Left ventricle myocardium inferior (tissue), 1 donor: ENCODE data around the gene ZNF423. TPM values are rescaled to one million over a fixed set of nuclear protein-coding genes. Genes with fewer than 3 reads are reported as not detected.

Experiments
- DNase-seq: peaks from one replicate; pipeline ENCODE4 v3.0.0-alpha.2; 2020
- H3K27ac ChIP-seq: fragments of 200-600 bp; replicated peaks from 2 replicates; pipeline ENCODE4 v1.8.0; 2021
- H3K27me3 ChIP-seq: fragments of 200-600 bp; 2 replicates; pipeline ENCODE4 v1.8.0; 2021; ENCODE audit warnings: low read depth
- H3K36me3 ChIP-seq: fragments of 200-600 bp; 2 replicates; pipeline ENCODE4 v1.8.0; 2021
- H3K4me1 ChIP-seq: fragments of 200-600 bp; 2 replicates; pipeline ENCODE4 v1.8.0; 2021
- H3K4me3 ChIP-seq: fragments of 200-600 bp; 2 replicates; pipeline ENCODE4 v1.8.0; 2021; ENCODE audit warnings: mild to moderate bottlenecking, moderate library complexity
- H3K9me3 ChIP-seq: fragments of 200-600 bp; replicated peaks from 2 replicates; pipeline ENCODE4 v1.8.0; 2021
- intact Hi-C: fragments of 100-400 bp; cut with micrococcal nuclease; formaldehyde crosslinking; loops from one replicate; pipeline ENCODE4 v1.11.0; 2022
- total RNA-seq: library from RNA; stranded (reverse); fragmentation: NEBNext Ultra II Directional; extraction: Animal tissue kit (Norgen Biotek cat#: 25700); gene quantifications from one replicate; pipeline ENCODE4 v1.2.1, GENCODE V29; 2021
- TF ChIP-seq, protein P1 (sequence below): fragments of 200-600 bp; IDR thresholded peaks from 2 replicates; pipeline ENCODE4 v1.8.0; 2021; ENCODE audit warnings: antibody characterized with exemption, mild to moderate bottlenecking, borderline replicate concordance
- donor health status: DM: no; HTN: yes; CAD: no; lungs with severe emphysema.

ZNF423 gene
- total RNA-seq, 1 donor from 2014 or later, result 8.6 TPM

- H3K4me3 ChIP-seq, result peak overlapping the region; percentile 87
- intact Hi-C loops, result loop anchor here (10.0 kb wide), 1 partner anchor 82 kb away; no protein-coding TSS in a partner anchor
- TF ChIP-seq, protein P1, sequence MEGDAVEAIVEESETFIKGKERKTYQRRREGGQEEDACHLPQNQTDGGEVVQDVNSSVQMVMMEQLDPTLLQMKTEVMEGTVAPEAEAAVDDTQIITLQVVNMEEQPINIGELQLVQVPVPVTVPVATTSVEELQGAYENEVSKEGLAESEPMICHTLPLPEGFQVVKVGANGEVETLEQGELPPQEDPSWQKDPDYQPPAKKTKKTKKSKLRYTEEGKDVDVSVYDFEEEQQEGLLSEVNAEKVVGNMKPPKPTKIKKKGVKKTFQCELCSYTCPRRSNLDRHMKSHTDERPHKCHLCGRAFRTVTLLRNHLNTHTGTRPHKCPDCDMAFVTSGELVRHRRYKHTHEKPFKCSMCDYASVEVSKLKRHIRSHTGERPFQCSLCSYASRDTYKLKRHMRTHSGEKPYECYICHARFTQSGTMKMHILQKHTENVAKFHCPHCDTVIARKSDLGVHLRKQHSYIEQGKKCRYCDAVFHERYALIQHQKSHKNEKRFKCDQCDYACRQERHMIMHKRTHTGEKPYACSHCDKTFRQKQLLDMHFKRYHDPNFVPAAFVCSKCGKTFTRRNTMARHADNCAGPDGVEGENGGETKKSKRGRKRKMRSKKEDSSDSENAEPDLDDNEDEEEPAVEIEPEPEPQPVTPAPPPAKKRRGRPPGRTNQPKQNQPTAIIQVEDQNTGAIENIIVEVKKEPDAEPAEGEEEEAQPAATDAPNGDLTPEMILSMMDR, result no peak
- peaks cover 59% of the 10 kb centered on the region for H3K4me1 ChIP-seq
- H3K27ac ChIP-seq, result peak overlapping the region; percentile 97
- no peaks in the 10 kb centered on the region for H3K36me3 ChIP-seq
- H3K9me3 ChIP-seq, result no peaks in the 10 kb centered on the region
- peaks cover 5% of the 10 kb centered on the region for H3K27me3 ChIP-seq
- DNase-seq, result peak; percentile 81
These were observed 889 bp upstream of the ZNF423 start for GRCh38 chr16:49856672-49857330.

DNA sequence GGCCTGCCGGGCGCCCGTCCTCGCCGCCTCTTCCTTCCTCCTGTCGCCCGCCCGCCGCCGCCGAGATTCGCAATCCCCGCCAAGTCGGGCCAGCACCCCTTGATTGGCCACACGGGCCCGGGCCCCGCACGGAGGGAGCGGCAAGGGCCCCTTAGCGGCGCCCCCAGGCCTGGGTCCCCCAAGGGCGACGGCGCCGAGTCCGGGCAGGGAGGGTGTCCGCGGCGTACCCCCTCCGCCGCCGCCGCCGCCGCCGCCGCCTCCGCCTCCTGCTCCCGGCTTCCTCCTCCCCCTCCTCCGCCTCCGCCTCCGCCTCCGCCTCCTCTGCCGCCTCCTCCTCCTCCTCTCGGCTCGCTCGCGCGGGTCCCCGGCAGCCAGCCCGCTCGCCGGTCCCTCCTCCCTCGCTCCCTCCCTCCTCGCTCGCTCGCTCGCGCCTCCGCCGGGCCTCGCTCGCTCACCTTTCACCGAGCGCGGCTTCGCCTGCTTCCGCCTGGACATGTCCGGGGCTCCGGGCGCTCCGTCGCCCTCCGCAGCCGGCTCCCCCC is 561 bp downstream of the ZNF423 start:
- Histone ChIP-seq H3K9me3 (no peaks in the 10 kb centered on the region), H3K36me3 (no peaks in the 10 kb centered on the region), H3K4me1 (peaks cover 73% of the 10 kb centered on the region), H3K27me3 (peaks cover 5% of the 10 kb centered on the region), H3K27ac (peak overlapping the region; percentile 97), H3K4me3 (peak overlapping the region; percentile 87)
- TF ChIP-seq, protein P1, result no peak
- intact Hi-C loops, result loop anchor here (10.0 kb wide), 1 partner anchor 81 kb away; no protein-coding TSS in a partner anchor
- DNase-seq, result peak; percentile 90

DNA sequence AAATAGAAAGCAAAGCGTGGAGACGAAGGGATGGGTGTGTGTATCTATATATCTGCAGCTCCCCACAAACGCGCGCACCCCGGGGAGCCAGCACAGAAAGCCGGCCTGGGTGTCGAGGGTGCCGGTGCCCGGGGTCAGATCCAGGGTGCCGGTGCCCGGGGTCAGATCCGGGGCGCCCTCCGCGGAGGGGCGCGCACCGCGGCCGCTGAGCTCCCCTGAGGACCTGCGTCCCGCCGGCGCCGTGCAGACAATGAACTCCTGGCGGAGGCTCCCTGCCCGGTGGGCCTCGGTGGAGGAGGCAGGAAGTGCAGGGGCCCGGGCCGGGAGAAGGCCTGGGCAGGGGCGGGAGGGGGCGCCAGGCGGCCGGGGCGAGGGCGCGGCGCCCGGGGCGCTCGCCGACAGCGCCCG is 1.1 kb downstream of the ZNF423 start:
- intact Hi-C loops, result loop anchor here (10.0 kb wide), 1 partner anchor 80 kb away; no protein-coding TSS in a partner anchor
- TF ChIP-seq, protein P1, result no peak
- DNase-seq, result peak; percentile 53
- H3K27me3 ChIP-seq, result peaks cover 5% of the 10 kb centered on the region
- H3K4me1 ChIP-seq, result peaks cover 78% of the 10 kb centered on the region
- H3K4me3 ChIP-seq, result peak overlapping the region; percentile 87
- no peaks in the 10 kb centered on the region for H3K36me3 ChIP-seq
- peak overlapping the region; percentile 97 for H3K27ac ChIP-seq
- H3K9me3 ChIP-seq, result no peaks in the 10 kb centered on the region

DNA sequence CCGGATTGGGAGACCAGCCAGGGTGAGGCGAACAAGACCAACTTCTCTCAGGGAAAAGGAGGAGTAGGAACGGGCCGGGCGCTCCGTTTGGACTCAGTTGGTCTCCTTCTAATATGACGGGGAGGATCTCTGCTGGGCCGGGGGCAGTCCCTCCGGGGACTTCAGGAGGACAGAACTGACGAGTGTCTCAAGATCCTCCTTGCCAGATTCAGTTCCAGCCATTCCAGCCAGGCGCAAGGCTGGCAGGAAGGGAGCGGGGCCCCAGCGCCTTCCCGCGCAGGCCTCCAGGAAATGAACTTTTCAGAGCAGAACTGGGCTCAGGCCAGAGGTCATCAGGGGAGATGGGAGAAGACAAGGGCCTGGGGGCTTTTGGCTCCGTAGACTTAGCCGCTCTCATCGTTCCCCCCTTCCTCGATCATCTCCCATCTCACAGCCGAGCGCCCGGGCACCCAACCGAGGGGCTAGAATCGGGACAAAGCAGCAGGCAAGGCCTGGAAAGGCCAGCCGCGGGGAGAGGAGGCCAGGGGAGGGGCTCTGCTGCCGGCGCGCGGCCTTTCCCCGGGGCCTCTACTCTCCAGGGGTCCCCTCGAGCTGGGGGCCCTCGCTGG is 1.6 kb downstream of the ZNF423 start:
- DNase-seq, result peak; percentile 45
- Histone ChIP-seq H3K9me3 (no peaks in the 10 kb centered on the region), H3K4me3 (peak overlapping the region; percentile 87), H3K4me1 (peaks cover 73% of the 10 kb centered on the region), H3K27me3 (peaks cover 5% of the 10 kb centered on the region), H3K36me3 (no peaks in the 10 kb centered on the region), H3K27ac (peak overlapping the region; percentile 97)
- intact Hi-C loops, result loop anchor here (10.0 kb wide), 1 partner anchor 79 kb away; no protein-coding TSS in a partner anchor
- TF ChIP-seq, protein P1, result no peak

GRCh38 chr16:49852279-49852678 is 3.6 kb downstream of the ZNF423 start:
- intact Hi-C loops, result loop anchor here (10.0 kb wide), 1 partner anchor 77 kb away; no protein-coding TSS in a partner anchor
- Histone ChIP-seq H3K36me3 (no peaks in the 10 kb centered on the region), H3K27ac (no peak overlapping the region), H3K4me3 (no peak overlapping the region), H3K27me3 (no peaks in the 10 kb centered on the region), H3K4me1 (peaks cover 55% of the 10 kb centered on the region), H3K9me3 (no peaks in the 10 kb centered on the region)
- no peak for DNase-seq
- TF ChIP-seq, protein P1, result no peak
